Measurements from ENCODE around the gene ZBTB33.

DNA sequence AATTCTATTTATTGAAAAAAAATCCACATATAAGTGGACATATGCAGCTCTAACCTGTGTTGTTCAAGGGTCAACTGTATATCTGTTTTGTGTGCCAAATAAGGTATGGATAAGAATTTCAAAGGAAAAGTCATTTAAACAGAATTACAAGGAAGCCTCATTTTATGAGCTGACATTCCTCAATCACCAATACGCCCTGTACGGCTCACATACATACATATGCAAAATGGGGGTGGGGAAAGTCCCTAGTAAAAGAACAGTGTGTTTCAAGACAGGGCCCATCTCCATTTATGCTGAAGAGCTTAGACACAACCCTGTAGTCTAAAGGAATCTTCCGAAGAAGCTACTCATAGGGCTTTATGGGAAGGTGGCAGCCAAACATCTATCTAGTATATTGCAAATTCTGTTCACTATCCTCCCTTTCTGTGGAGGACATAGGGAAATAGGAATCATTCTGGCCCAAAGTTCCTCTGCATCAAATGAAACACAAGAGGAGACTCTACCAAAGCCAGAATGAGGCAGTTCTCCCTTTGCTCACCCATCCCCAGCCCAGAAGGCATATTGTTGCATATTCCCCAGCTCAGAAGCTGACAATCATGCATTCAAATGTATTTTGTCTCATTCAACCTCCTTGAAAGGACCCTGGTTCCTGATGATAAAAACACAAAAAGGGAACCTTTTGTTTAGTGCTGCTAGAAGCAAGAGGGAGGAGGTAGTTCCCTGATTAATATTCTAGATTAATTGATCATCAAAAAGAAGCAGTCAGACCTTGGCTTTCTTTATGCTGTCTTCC lies 13.7 kb upstream of the ZBTB33 start:
- TF ChIP-seq, protein P1, sequence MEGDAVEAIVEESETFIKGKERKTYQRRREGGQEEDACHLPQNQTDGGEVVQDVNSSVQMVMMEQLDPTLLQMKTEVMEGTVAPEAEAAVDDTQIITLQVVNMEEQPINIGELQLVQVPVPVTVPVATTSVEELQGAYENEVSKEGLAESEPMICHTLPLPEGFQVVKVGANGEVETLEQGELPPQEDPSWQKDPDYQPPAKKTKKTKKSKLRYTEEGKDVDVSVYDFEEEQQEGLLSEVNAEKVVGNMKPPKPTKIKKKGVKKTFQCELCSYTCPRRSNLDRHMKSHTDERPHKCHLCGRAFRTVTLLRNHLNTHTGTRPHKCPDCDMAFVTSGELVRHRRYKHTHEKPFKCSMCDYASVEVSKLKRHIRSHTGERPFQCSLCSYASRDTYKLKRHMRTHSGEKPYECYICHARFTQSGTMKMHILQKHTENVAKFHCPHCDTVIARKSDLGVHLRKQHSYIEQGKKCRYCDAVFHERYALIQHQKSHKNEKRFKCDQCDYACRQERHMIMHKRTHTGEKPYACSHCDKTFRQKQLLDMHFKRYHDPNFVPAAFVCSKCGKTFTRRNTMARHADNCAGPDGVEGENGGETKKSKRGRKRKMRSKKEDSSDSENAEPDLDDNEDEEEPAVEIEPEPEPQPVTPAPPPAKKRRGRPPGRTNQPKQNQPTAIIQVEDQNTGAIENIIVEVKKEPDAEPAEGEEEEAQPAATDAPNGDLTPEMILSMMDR (IDR thresholded peaks at IDR 0.05) = no peak
- TF ChIP-seq POLR2A (IDR thresholded peaks at IDR 0.05) = no peak

Data from adrenal gland (tissue), 5 donors.